WERI-Rb-1 (cell line): ENCODE data around the gene MYO5C.

Source experiments
- DNase-seq: peaks from one replicate; pipeline ENCODE4 v3.0.0-alpha.2; 2020
- H3K27ac ChIP-seq: fragments of 250-450 bp; sonication (Bioruptor Pico); 2 replicates; pipeline ENCODE4 v1.5.1; 2020; ENCODE audit warnings: mild to moderate bottlenecking, moderate library complexity
- H3K27me3 ChIP-seq: fragments of 250-450 bp; sonication (Bioruptor Pico); 2 replicates; pipeline ENCODE4 v1.5.1; 2021; ENCODE audit warnings: mild to moderate bottlenecking, low read depth, moderate library complexity; ENCODE audit not compliant: insufficient read depth, severe bottlenecking
- H3K36me3 ChIP-seq: fragments of 250-450 bp; sonication (Bioruptor Pico); 2 replicates; pipeline ENCODE4 v1.5.1; 2020; ENCODE audit warnings: mild to moderate bottlenecking, moderate library complexity
- H3K4me3 ChIP-seq: 2 replicates; pipeline ENCODE4 v1.5.1; 2011; ENCODE audit warnings: low read depth, mild to moderate bottlenecking, control low read depth, low read length
- H3K9me3 ChIP-seq: fragments of 250-450 bp; sonication (Bioruptor Pico); 2 replicates; pipeline ENCODE4 v1.5.1; 2021; ENCODE audit warnings: mild to moderate bottlenecking, moderate library complexity; ENCODE audit not compliant: severe bottlenecking
- CTCF ChIP-seq: IDR thresholded peaks from 2 replicates; pipeline ENCODE4 v1.5.1; 2011; ENCODE audit warnings: low read depth, mild to moderate bottlenecking, control low read depth, inconsistent platforms, low read length

The MYO5C gene

GRCh38 chr15:52303093-52303772, 7.6 kb upstream of the MYO5C start:
- DNase-seq: no peak

GRCh38 chr15:52301265-52301847, 5.8 kb upstream of the MYO5C start:
- Histone ChIP-seq H3K27me3 (no peaks in the 10 kb centered on the region), H3K9me3 (no peaks in the 10 kb centered on the region)
- TF ChIP-seq CTCF: no peak

More at GRCh38 chr15:52303093-52303772, 7.6 kb upstream of the MYO5C start:
- no peak for TF ChIP-seq CTCF
- H3K4me3 ChIP-seq: no peak overlapping the region
- H3K27me3 ChIP-seq: no peaks in the 10 kb centered on the region
- no peak overlapping the region for H3K27ac ChIP-seq
- H3K9me3 ChIP-seq: no peaks in the 10 kb centered on the region
- H3K36me3 ChIP-seq: no peaks in the 10 kb centered on the region

GRCh38 chr15:52294881-52295420, 653 bp downstream of the MYO5C start:
- Histone ChIP-seq H3K36me3 (peaks cover 4% of the 10 kb centered on the region; the same call in 1 of the 2 replicates), H3K9me3 (no peaks in the 10 kb centered on the region), H3K4me3 (peak overlapping the region; percentile 81), H3K27me3 (no peaks in the 10 kb centered on the region), H3K27ac (no peak overlapping the region)
- no peak for DNase-seq
- TF ChIP-seq CTCF: no peak

More at GRCh38 chr15:52301265-52301847, 5.8 kb upstream of the MYO5C start:
- Histone ChIP-seq H3K4me3 (no peak overlapping the region), H3K27ac (no peak overlapping the region), H3K36me3 (no peaks in the 10 kb centered on the region)
- DNase-seq: no peak

- H3K4me3 ChIP-seq: no peak overlapping the region
- DNase-seq: no peak
- no peaks in the 10 kb centered on the region for H3K27me3 ChIP-seq
- H3K36me3 ChIP-seq: peaks cover 4% of the 10 kb centered on the region; the same call in 1 of the 2 replicates
- no peak overlapping the region for H3K27ac ChIP-seq
- no peak for TF ChIP-seq CTCF
- H3K9me3 ChIP-seq: no peaks in the 10 kb centered on the region
These were observed 2.7 kb downstream of the MYO5C start for GRCh38 chr15:52292780-52293392.

- peaks cover 4% of the 10 kb centered on the region; the same call in 1 of the 2 replicates for H3K36me3 ChIP-seq
- DNase-seq: no peak
- H3K27me3 ChIP-seq: no peaks in the 10 kb centered on the region
- H3K27ac ChIP-seq: no peak overlapping the region
- TF ChIP-seq CTCF: no peak
- H3K9me3 ChIP-seq: no peaks in the 10 kb centered on the region
- no peak overlapping the region for H3K4me3 ChIP-seq
These were observed 4.4 kb downstream of the MYO5C start for GRCh38 chr15:52291204-52291603.
